ENCODE results near the gene PRDM15. TPM values are rescaled to one million over a fixed set of nuclear protein-coding genes. Genes with fewer than 3 reads are reported as not detected.

PRDM15 gene
- total RNA-seq, 1 experiment from 2014 or later = 11.2 TPM

GRCh38 chr21:41775149-41775472, 104.0 kb downstream of the PRDM15 start:
- BruUV-seq (replicated peaks) = no TSS peak
- H3K27me3 ChIP-seq (ENCODE audit: control insufficient read depth, insufficient read depth, low read length) = no peaks in the 10 kb centered on the region
- ChIA-PET POLR2A (interaction anchor here (0.6 kb wide), 1 partner anchor 167 kb away, joined by 5 read pairs; no protein-coding TSS in a partner anchor), CTCF (no interaction called here)
- no peaks in the 10 kb centered on the region for H3K36me3 ChIP-seq (ENCODE audit: control insufficient read depth, insufficient read depth, low read length)
- peaks cover 64% of the 10 kb centered on the region for H3K4me1 ChIP-seq (ENCODE audit: control insufficient read depth, insufficient read depth, low read length)
- no peaks in the 10 kb centered on the region for H3K9me3 ChIP-seq (ENCODE audit: control insufficient read depth, insufficient read depth, low read depth, low read length)
- DNase-seq (ENCODE audit: low read depth, low spot score) (no peak), ATAC-seq (no peak)
- peak overlapping the region; percentile 78 for H3K27ac ChIP-seq (ENCODE audit: low read length)
- intact Hi-C loops (cut with micrococcal nuclease; ENCODE audit: unreplicated experiment) = no loop called here
- in situ Hi-C loops (cut with HindIII; ENCODE audit: low pct_unique_long_range_greater_than_20kb, low sequenced_read_pairs) = no loop called here
- H3K4me3 ChIP-seq (ENCODE audit: low read depth in 2 of 2, low read length in 2 of 2) = no peak overlapping the region
- TF ChIP-seq POLR2AphosphoS5 (IDR thresholded peaks at IDR 0.05; ENCODE audit: low read depth, low read length) = no peak
- TF ChIP-seq TCF7L2 (IDR thresholded peaks at IDR 0.05; ENCODE audit: low read depth, low read length) = no peak
- TF ChIP-seq SIN3A (IDR thresholded peaks at IDR 0.05; ENCODE audit: borderline replicate concordance, insufficient read depth, low read depth, low read length) = no peak
- no peak for TF ChIP-seq CTCF (IDR thresholded peaks at IDR 0.05)
- TF ChIP-seq, protein P1, sequence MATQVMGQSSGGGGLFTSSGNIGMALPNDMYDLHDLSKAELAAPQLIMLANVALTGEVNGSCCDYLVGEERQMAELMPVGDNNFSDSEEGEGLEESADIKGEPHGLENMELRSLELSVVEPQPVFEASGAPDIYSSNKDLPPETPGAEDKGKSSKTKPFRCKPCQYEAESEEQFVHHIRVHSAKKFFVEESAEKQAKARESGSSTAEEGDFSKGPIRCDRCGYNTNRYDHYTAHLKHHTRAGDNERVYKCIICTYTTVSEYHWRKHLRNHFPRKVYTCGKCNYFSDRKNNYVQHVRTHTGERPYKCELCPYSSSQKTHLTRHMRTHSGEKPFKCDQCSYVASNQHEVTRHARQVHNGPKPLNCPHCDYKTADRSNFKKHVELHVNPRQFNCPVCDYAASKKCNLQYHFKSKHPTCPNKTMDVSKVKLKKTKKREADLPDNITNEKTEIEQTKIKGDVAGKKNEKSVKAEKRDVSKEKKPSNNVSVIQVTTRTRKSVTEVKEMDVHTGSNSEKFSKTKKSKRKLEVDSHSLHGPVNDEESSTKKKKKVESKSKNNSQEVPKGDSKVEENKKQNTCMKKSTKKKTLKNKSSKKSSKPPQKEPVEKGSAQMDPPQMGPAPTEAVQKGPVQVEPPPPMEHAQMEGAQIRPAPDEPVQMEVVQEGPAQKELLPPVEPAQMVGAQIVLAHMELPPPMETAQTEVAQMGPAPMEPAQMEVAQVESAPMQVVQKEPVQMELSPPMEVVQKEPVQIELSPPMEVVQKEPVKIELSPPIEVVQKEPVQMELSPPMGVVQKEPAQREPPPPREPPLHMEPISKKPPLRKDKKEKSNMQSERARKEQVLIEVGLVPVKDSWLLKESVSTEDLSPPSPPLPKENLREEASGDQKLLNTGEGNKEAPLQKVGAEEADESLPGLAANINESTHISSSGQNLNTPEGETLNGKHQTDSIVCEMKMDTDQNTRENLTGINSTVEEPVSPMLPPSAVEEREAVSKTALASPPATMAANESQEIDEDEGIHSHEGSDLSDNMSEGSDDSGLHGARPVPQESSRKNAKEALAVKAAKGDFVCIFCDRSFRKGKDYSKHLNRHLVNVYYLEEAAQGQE (IDR thresholded peaks at IDR 0.05; ENCODE audit: insufficient read depth in 1 of 2, low read depth in 2 of 2, low read length in 1 of 2) = no peak

- intact Hi-C loops (cut with micrococcal nuclease; ENCODE audit: unreplicated experiment) (no loop called here), in situ Hi-C loops (cut with HindIII; ENCODE audit: low pct_unique_long_range_greater_than_20kb, low sequenced_read_pairs) (loop anchor here (25.0 kb wide), 1 partner anchor 162 kb away; no protein-coding TSS in a partner anchor)
- peaks cover 66% of the 10 kb centered on the region for H3K4me1 ChIP-seq (ENCODE audit: control insufficient read depth, insufficient read depth, low read length)
- no peaks in the 10 kb centered on the region for H3K27me3 ChIP-seq (ENCODE audit: control insufficient read depth, insufficient read depth, low read length)
- BruUV-seq (replicated peaks) = no TSS peak
- H3K9me3 ChIP-seq (ENCODE audit: control insufficient read depth, insufficient read depth, low read depth, low read length) = no peaks in the 10 kb centered on the region
- no peak overlapping the region for H3K4me3 ChIP-seq (ENCODE audit: low read depth in 2 of 2, low read length in 2 of 2)
- POLR2A ChIA-PET = no interaction called here
- no peaks in the 10 kb centered on the region for H3K36me3 ChIP-seq (ENCODE audit: control insufficient read depth, insufficient read depth, low read length)
- CTCF ChIA-PET = no interaction called here
- TF ChIP-seq CTCF (IDR thresholded peaks at IDR 0.05) = no peak
- no peak for TF ChIP-seq TCF7L2 (IDR thresholded peaks at IDR 0.05; ENCODE audit: low read depth, low read length)
- TF ChIP-seq POLR2AphosphoS5 (IDR thresholded peaks at IDR 0.05; ENCODE audit: low read depth, low read length) = no peak
- TF ChIP-seq, protein P1 (IDR thresholded peaks at IDR 0.05; ENCODE audit: insufficient read depth in 1 of 2, low read depth in 2 of 2, low read length in 1 of 2) = no peak
- TF ChIP-seq SIN3A (IDR thresholded peaks at IDR 0.05; ENCODE audit: borderline replicate concordance, insufficient read depth, low read depth, low read length) = no peak
- H3K27ac ChIP-seq (ENCODE audit: low read length) = peak overlapping the region; percentile 78
- DNase-seq (ENCODE audit: low read depth, low spot score) = no peak
- no peak for ATAC-seq
Measured at GRCh38 chr21:41774467-41775148, 104.5 kb downstream of the PRDM15 start.
